HFFc6 (cell line): ENCODE results near the gene OAS3. TPM values are rescaled to one million over a fixed set of nuclear protein-coding genes. Genes with fewer than 3 reads are reported as not detected.
"Not testable (repeated sequence)": the region's sequence is repeated elsewhere in the genome, so short reads cannot be mapped to it uniquely, and the experiment has no call there.

ENCODE experiments used
- DNase-seq: peaks from one replicate; pipeline ENCODE4 v3.0.0-alpha.2; 2018
- H3K27ac Mint-ChIP-seq: 2 replicates; pipeline ENCODE4 v1.8.0; 2020; ENCODE audit warnings: mild to moderate bottlenecking, mixed read lengths
- H3K27me3 Mint-ChIP-seq: 2 replicates; pipeline ENCODE4 v1.8.0; 2021; ENCODE audit warnings: mild to moderate bottlenecking, moderate library complexity, mixed read lengths; ENCODE audit not compliant: insufficient read depth
- H3K36me3 Mint-ChIP-seq: 2 replicates; pipeline ENCODE4 v1.8.0; 2021; ENCODE audit warnings: low read depth, mixed read lengths
- H3K4me1 Mint-ChIP-seq: 2 replicates; pipeline ENCODE4 v1.8.0; 2020; ENCODE audit warnings: low read depth, mixed read lengths
- H3K4me3 Mint-ChIP-seq: 2 replicates; pipeline ENCODE4 v1.8.0; 2020; ENCODE audit warnings: mild to moderate bottlenecking, moderate library complexity, mixed read lengths
- H3K9me3 Mint-ChIP-seq: 2 replicates; pipeline ENCODE4 v1.8.0; 2020; ENCODE audit warnings: mild to moderate bottlenecking, mixed read lengths
- total RNA-seq, 6 experiments: library from RNA; stranded (reverse); fragmentation: NEBNext Ultra II Directional; extraction: Animal tissue kit (Norgen Biotek cat#: 25700); gene quantifications; 2 replicates in 1 of 6; 3 replicates in 5 of 6; pipeline ENCODE4 v1.2.3, GENCODE V29; 2021
- TF ChIP-seq, protein P1 (sequence below): fragments of 200-600 bp; sonication (generic); IDR thresholded peaks from 2 replicates; pipeline ENCODE4 v1.5.0; 2021; ENCODE audit warnings: antibody characterized with exemption, mild to moderate bottlenecking

Gene OAS3
- total RNA-seq, 6 experiments from 2014 or later: 3.3 to 11.3 (median 9.0) TPM

DNA sequence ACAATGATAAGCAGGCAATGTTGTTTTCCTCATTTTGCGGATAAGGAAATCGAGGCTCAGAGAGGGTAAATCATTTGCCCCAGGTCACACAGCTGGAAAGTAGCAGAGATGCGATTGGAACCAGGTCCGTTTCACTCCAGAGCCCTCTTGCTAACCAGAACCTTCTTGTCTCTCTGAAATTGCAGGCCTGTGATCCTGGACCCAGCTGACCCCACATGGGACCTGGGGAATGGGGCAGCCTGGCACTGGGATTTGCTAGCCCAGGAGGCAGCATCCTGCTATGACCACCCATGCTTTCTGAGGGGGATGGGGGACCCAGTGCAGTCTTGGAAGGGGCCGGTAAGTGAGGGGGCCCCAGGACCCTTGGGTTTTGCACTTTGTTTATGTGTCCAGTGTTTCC lies 9.5 kb downstream of the OAS3 start:
- Mint-ChIP-seq H3K36me3 (peaks cover 7% of the 10 kb centered on the region), H3K27me3 (no peaks in the 10 kb centered on the region), H3K27ac (no peak overlapping the region), H3K4me3 (no peak overlapping the region), H3K4me1 (no peaks in the 10 kb centered on the region), H3K9me3 (no peaks in the 10 kb centered on the region)
- TF ChIP-seq, protein P1, sequence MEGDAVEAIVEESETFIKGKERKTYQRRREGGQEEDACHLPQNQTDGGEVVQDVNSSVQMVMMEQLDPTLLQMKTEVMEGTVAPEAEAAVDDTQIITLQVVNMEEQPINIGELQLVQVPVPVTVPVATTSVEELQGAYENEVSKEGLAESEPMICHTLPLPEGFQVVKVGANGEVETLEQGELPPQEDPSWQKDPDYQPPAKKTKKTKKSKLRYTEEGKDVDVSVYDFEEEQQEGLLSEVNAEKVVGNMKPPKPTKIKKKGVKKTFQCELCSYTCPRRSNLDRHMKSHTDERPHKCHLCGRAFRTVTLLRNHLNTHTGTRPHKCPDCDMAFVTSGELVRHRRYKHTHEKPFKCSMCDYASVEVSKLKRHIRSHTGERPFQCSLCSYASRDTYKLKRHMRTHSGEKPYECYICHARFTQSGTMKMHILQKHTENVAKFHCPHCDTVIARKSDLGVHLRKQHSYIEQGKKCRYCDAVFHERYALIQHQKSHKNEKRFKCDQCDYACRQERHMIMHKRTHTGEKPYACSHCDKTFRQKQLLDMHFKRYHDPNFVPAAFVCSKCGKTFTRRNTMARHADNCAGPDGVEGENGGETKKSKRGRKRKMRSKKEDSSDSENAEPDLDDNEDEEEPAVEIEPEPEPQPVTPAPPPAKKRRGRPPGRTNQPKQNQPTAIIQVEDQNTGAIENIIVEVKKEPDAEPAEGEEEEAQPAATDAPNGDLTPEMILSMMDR: no peak
- no peak for DNase-seq

DNA sequence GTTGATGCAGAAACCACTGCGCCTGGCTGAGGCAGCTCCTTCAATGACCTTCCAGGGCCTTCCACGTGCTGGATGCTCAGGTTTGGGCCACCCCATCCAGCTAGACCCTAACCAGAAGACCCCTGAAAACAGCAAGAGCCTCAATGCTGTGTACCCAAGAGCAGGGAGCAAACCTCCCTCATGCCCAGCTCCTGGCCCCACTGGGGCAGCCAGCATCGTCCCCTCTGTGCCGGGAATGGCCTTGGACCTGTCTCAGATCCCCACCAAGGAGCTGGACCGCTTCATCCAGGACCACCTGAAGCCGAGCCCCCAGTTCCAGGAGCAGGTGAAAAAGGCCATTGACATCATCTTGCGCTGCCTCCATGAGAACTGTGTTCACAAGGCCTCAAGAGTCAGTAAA lies 10.5 kb downstream of the OAS3 start:
- Mint-ChIP-seq H3K4me3 (no peak overlapping the region), H3K36me3 (peaks cover 7% of the 10 kb centered on the region), H3K27me3 (no peaks in the 10 kb centered on the region), H3K4me1 (no peaks in the 10 kb centered on the region), H3K27ac (no peak overlapping the region), H3K9me3 (no peaks in the 10 kb centered on the region)
- no peak for DNase-seq
- TF ChIP-seq, protein P1: no peak

DNA sequence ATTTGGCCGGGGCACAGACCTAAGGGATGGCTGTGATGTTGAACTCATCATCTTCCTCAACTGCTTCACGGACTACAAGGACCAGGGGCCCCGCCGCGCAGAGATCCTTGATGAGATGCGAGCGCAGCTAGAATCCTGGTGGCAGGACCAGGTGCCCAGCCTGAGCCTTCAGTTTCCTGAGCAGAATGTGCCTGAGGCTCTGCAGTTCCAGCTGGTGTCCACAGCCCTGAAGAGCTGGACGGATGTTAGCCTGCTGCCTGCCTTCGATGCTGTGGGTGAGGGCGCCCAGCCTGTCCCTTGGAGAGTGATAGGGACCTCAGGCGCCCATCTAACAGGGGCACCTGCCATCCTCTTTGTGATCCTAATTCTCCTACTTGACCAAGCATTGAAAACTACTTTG lies 12.4 kb downstream of the OAS3 start:
- Mint-ChIP-seq H3K27me3 (no peaks in the 10 kb centered on the region), H3K9me3 (no peaks in the 10 kb centered on the region), H3K36me3 (peaks cover 7% of the 10 kb centered on the region), H3K4me3 (no peak overlapping the region), H3K4me1 (no peaks in the 10 kb centered on the region), H3K27ac (no peak overlapping the region)
- no peak for DNase-seq
- TF ChIP-seq, protein P1: no peak

DNA sequence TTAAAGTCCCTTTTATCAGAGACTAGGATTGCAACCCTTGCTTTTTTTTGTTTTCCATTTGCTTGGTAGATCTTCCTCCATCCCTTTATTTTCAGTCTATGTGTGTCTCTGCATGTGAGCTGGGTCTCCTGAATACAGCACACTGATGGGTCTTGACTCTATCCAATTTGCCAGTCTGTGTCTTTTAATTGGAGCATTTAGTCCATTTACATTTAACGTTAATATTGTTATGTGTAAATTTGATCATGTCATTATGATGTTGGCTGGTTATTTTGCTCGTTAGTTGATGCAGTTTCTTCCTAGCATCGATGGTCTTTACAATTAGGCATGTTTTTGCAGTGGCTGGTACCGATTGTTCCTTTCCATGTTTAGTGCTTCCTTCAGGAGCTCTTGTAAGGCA lies 18.9 kb downstream of the OAS3 start:
- not testable (repeated sequence) for H3K27ac Mint-ChIP-seq, H3K4me1 Mint-ChIP-seq, H3K4me3 Mint-ChIP-seq, DNase-seq, H3K27me3 Mint-ChIP-seq
- Mint-ChIP-seq H3K36me3 (peaks cover 24% of the 10 kb centered on the region; the same call in 1 of the 2 replicates), H3K9me3 (peaks cover 12% of the 10 kb centered on the region)

DNA sequence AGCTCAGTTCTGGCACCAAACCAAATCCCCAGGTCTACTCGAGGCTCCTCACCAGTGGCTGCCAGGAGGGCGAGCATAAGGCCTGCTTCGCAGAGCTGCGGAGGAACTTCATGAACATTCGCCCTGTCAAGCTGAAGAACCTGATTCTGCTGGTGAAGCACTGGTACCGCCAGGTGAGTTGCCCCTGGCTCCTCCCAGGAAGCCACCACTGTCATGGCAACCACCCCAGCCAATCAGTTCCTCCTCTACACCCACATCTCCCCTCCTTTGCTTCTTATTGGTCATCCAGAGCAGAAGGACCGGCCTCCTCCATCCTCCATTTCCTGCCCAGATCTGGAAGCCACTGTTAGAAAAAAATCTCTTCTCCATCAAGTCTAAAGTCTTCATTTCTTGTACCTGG lies 22.8 kb downstream of the OAS3 start:
- Mint-ChIP-seq H3K4me3 (no peak overlapping the region), H3K4me1 (no peaks in the 10 kb centered on the region)
- TF ChIP-seq, protein P1: no peak

DNA sequence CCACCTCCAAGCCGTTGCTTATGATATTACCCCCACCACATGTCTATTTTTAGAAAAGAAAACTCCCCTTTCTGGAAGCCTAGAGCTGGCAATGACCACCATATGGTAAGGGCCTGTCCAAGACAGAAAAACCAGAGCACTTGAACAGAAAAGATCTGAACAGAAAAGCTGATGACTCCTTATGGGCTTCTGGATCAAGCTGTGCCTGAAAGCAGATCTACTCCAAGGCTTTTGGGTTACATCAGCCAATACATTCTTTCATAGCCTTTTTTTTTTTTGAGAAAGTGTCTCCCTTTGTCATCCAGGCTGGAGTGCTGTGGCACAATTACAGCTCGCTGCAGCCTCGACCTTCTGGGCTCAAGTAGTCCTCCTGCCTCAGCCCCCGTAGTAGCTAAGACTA lies 23.3 kb downstream of the OAS3 start:
- H3K9me3 Mint-ChIP-seq: peaks cover 12% of the 10 kb centered on the region

More for the DNA sequence above, 22.8 kb downstream of the OAS3 start:
- no peak for DNase-seq
- Mint-ChIP-seq H3K36me3 (peaks cover 24% of the 10 kb centered on the region; the same call in 1 of the 2 replicates), H3K27ac (no peak overlapping the region), H3K27me3 (no peaks in the 10 kb centered on the region), H3K9me3 (peaks cover 12% of the 10 kb centered on the region)

More for the DNA sequence above, 23.3 kb downstream of the OAS3 start:
- H3K4me3 Mint-ChIP-seq: no peak overlapping the region
- DNase-seq: no peak
- H3K36me3 Mint-ChIP-seq: peaks cover 24% of the 10 kb centered on the region; the same call in 1 of the 2 replicates
- TF ChIP-seq, protein P1: no peak
- no peaks in the 10 kb centered on the region for H3K4me1 Mint-ChIP-seq
- no peak overlapping the region for H3K27ac Mint-ChIP-seq
- no peaks in the 10 kb centered on the region for H3K27me3 Mint-ChIP-seq
